Activated CD8-positive, alpha-beta memory T cell treated with anti-CD3 and anti-CD28 coated beads, Interleukin-2, amount 50 U/mL, for 24 hours (primary cell): ENCODE results near the gene TSPAN9.

Experiments
- DNase-seq: peaks from one replicate; pipeline ENCODE4 v3.0.0-alpha.2; 2020; ENCODE audit errors: extremely low read depth

Gene TSPAN9

GRCh38 chr12:3313675-3314663 lies 236.8 kb downstream of the TSPAN9 start:
- DNase-seq: no peak

- DNase-seq: no peak
These were observed 238.1 kb downstream of the TSPAN9 start for GRCh38 chr12:3315201-3315661.

- DNase-seq: no peak
These were observed 239.7 kb downstream of the TSPAN9 start for GRCh38 chr12:3316776-3317480.

- DNase-seq: no peak
These were observed 240.3 kb downstream of the TSPAN9 start for GRCh38 chr12:3317481-3317815.

- DNase-seq: no peak
These were observed 240.8 kb downstream of the TSPAN9 start for GRCh38 chr12:3317841-3318501.

- DNase-seq: no peak
These were observed 242.7 kb downstream of the TSPAN9 start for GRCh38 chr12:3319723-3320492.

GRCh38 chr12:3320881-3321509 lies 243.8 kb downstream of the TSPAN9 start:
- DNase-seq: no peak

GRCh38 chr12:3321881-3322280 lies 244.7 kb downstream of the TSPAN9 start:
- no peak for DNase-seq

GRCh38 chr12:3323002-3323685 lies 246.0 kb downstream of the TSPAN9 start:
- no peak for DNase-seq

GRCh38 chr12:3325736-3326135 lies 248.6 kb downstream of the TSPAN9 start:
- DNase-seq: no peak

GRCh38 chr12:3326156-3326849 lies 249.1 kb downstream of the TSPAN9 start:
- no peak for DNase-seq

GRCh38 chr12:3326850-3327780 lies 249.9 kb downstream of the TSPAN9 start:
- no peak for DNase-seq

- DNase-seq: no peak
These were observed 250.9 kb downstream of the TSPAN9 start for GRCh38 chr12:3328081-3328480.

GRCh38 chr12:3328571-3328970 lies 251.4 kb downstream of the TSPAN9 start:
- no peak for DNase-seq

- DNase-seq: no peak
These were observed 252.2 kb downstream of the TSPAN9 start for GRCh38 chr12:3329361-3329760.

GRCh38 chr12:3330976-3331510 lies 253.9 kb downstream of the TSPAN9 start:
- DNase-seq: no peak

- DNase-seq: no peak
These were observed 255.0 kb downstream of the TSPAN9 start for GRCh38 chr12:3332188-3332587.

- no peak for DNase-seq
These were observed 256.4 kb downstream of the TSPAN9 start for GRCh38 chr12:3333583-3333982.
